SK-N-SH treated with all-trans-retinoic acid at 6 μM for 48 hours (cell line): Measurements from ENCODE around the gene BBC3.

Source experiments
- CREB5 ChIP-seq: fragments of 250-450 bp; sonication (Bioruptor Pico); IDR thresholded peaks from 2 replicates; pipeline ENCODE4 v1.5.1; 2020; ENCODE audit warnings: low read depth, mild to moderate bottlenecking, moderate library complexity
- CSDC2 ChIP-seq: fragments of 250-450 bp; sonication (Bioruptor Pico); IDR thresholded peaks from 2 replicates; pipeline ENCODE4 v1.5.0; 2020; ENCODE audit warnings: mild to moderate bottlenecking, moderate library complexity
- GLIS3 ChIP-seq: fragments of 250-450 bp; sonication (Bioruptor Pico); IDR thresholded peaks from 2 replicates; pipeline ENCODE4 v1.5.0; 2020; ENCODE audit warnings: mild to moderate bottlenecking, moderate library complexity
- ISL1 ChIP-seq: fragments of 250-450 bp; sonication (Bioruptor Pico); IDR thresholded peaks from 2 replicates; pipeline ENCODE4 v2.1.2; 2022; ENCODE audit warnings: mild to moderate bottlenecking, moderate library complexity
- OSR1 ChIP-seq: fragments of 250-450 bp; sonication (Bioruptor Pico); IDR thresholded peaks from 2 replicates; pipeline ENCODE4 v1.8.0; 2022; ENCODE audit warnings: moderate library complexity, mild to moderate bottlenecking, inconsistent platforms
- PPARA ChIP-seq: fragments of 250-450 bp; sonication (Bioruptor Pico); IDR thresholded peaks from 2 replicates; pipeline ENCODE4 v1.5.0; 2020; ENCODE audit warnings: mild to moderate bottlenecking, borderline replicate concordance
- RARB ChIP-seq: fragments of 250-450 bp; sonication (Bioruptor Pico); IDR thresholded peaks from 2 replicates; pipeline ENCODE4 v1.8.0; 2021; ENCODE audit warnings: mild to moderate bottlenecking, moderate library complexity
- ZC3H10 ChIP-seq: fragments of 250-450 bp; sonication (Bioruptor Pico); IDR thresholded peaks from 2 replicates; pipeline ENCODE4 v1.5.1; 2021; ENCODE audit warnings: mild to moderate bottlenecking, moderate library complexity

GRCh38 chr19:47274071-47274890, 43.3 kb upstream of the BBC3 start, which contains the start of gene INAFM1:
- peak; percentile 76; the same call in 1 of the 2 replicates for TF ChIP-seq GLIS3 (CRISPR knock-in tag)
- TF ChIP-seq CREB5 (CRISPR knock-in tag): no peak
- TF ChIP-seq CSDC2 (CRISPR knock-in tag): no peak
- no peak for TF ChIP-seq OSR1 (CRISPR knock-in tag)
- no peak for TF ChIP-seq RARB (CRISPR knock-in tag)
- no peak for TF ChIP-seq PPARA (CRISPR knock-in tag)
- no peak for TF ChIP-seq ZC3H10 (CRISPR knock-in tag)
- no peak for TF ChIP-seq ISL1 (CRISPR knock-in tag)
